ENCODE data around the gene SLC44A3.
"Not testable (repeated sequence)": the region's sequence is repeated elsewhere in the genome, so short reads cannot be mapped to it uniquely, and the experiment has no call there.

Gene SLC44A3

GRCh38 chr1:94803106-94803505, 17.1 kb upstream of the SLC44A3 start:
- DNase-seq = no peak

GRCh38 chr1:94803517-94804441, 16.4 kb upstream of the SLC44A3 start:
- no peak for DNase-seq

GRCh38 chr1:94804442-94804837, 15.7 kb upstream of the SLC44A3 start:
- no peak for DNase-seq

GRCh38 chr1:94805912-94806311, 14.2 kb upstream of the SLC44A3 start:
- DNase-seq = no peak

- no peak for DNase-seq
These were observed 13.7 kb upstream of the SLC44A3 start for GRCh38 chr1:94806441-94806871.

GRCh38 chr1:94807742-94808491, 12.2 kb upstream of the SLC44A3 start:
- DNase-seq = no peak

GRCh38 chr1:94808669-94809068, 11.5 kb upstream of the SLC44A3 start:
- no peak for DNase-seq

- DNase-seq = no peak
These were observed 7.2 kb upstream of the SLC44A3 start for GRCh38 chr1:94812985-94813384.

- no peak for DNase-seq
These were observed 4.1 kb upstream of the SLC44A3 start for GRCh38 chr1:94816030-94816429.

GRCh38 chr1:94817712-94818111, 2.4 kb upstream of the SLC44A3 start:
- no peak for DNase-seq

GRCh38 chr1:94819238-94819944, 766 bp upstream of the SLC44A3 start:
- no peak for DNase-seq

GRCh38 chr1:94820936-94821335, 779 bp downstream of the SLC44A3 start:
- no peak for DNase-seq

- DNase-seq = no peak
These were observed 1.6 kb downstream of the SLC44A3 start for GRCh38 chr1:94821636-94822305.

- DNase-seq = no peak
These were observed 3.0 kb downstream of the SLC44A3 start for GRCh38 chr1:94823116-94823515.

- DNase-seq = no peak
These were observed 5.8 kb downstream of the SLC44A3 start for GRCh38 chr1:94825936-94826335.

- DNase-seq = no peak
These were observed 7.3 kb downstream of the SLC44A3 start for GRCh38 chr1:94827434-94827833.

- DNase-seq = no peak
These were observed 8.1 kb downstream of the SLC44A3 start for GRCh38 chr1:94828251-94828650.

- no peak for DNase-seq
These were observed 11.5 kb downstream of the SLC44A3 start for GRCh38 chr1:94831641-94832040.

GRCh38 chr1:94832446-94832845, 12.3 kb downstream of the SLC44A3 start:
- no peak for DNase-seq

GRCh38 chr1:94832931-94833585, 12.9 kb downstream of the SLC44A3 start:
- no peak for DNase-seq

- no peak for DNase-seq
These were observed 16.7 kb downstream of the SLC44A3 start for GRCh38 chr1:94836891-94837290.

GRCh38 chr1:94840381-94840780, 20.2 kb downstream of the SLC44A3 start:
- DNase-seq = not testable (repeated sequence)
